Choroid plexus epithelial cell (primary cell): ENCODE data around the gene KCNA3.

Experiments
- DNase-seq: peaks from one replicate; pipeline ENCODE4 v3.0.0-alpha.2; 2010; ENCODE audit warnings: low read depth
- H3K4me3 ChIP-seq: 2 replicates; pipeline ENCODE4 v1.5.1; 2011; ENCODE audit warnings: low read depth, mild to moderate bottlenecking, control low read depth, low read length, moderate library complexity
- CTCF ChIP-seq: conservative IDR thresholded peaks from 2 replicates; pipeline ENCODE4 v1.5.1; 2011; ENCODE audit warnings: low read depth, mild to moderate bottlenecking, control low read depth, inconsistent platforms, low read length, moderate library complexity

KCNA3 gene

GRCh38 chr1:110713221-110713620 lies 38.5 kb upstream of the KCNA3 start:
- no peak for DNase-seq
- no peak overlapping the region for H3K4me3 ChIP-seq
- TF ChIP-seq CTCF = no peak

DNA sequence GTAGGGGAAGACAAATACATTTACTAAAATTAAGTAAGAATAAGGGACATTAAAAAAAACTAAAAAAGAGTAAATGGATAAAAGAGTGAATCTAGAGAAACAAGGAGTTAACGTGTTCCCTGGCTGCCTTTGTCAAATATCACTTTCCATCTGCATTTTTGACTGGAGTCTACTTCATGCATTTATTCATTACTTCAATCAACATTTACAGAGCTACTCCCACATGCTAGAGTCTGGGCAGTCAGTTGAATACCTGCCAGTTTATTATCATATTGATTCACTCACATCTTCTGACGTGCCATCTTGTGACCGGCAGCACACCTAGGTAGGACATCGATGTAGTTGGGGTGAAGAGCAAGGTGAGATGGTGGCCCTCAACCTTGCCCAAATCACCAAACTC lies 35.6 kb upstream of the KCNA3 start:
- no peak for TF ChIP-seq CTCF
- no peak overlapping the region for H3K4me3 ChIP-seq
- DNase-seq = no peak

GRCh38 chr1:110708974-110709440 lies 34.3 kb upstream of the KCNA3 start:
- no peak for TF ChIP-seq CTCF
- DNase-seq = no peak
- no peak overlapping the region for H3K4me3 ChIP-seq

DNA sequence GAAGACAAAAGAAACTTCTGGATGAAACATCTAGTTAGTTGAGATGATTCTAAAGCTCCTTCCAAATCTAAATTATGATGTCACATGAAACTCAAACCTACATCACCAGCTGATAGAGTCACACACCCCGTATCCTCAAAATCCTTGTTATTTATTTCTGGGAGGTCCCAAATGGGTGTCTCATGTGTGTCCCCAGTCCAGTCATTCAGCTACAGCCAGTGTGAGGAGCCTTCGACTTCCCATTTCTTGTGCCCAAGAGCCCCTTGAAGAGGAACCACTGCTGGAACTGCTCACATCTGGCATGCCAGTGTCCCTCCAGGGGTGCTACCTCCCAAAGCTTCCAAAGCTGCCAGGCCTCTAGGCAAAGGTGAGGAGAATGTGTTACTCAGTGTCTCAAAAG lies 32.5 kb upstream of the KCNA3 start:
- DNase-seq = no peak
- H3K4me3 ChIP-seq = no peak overlapping the region
- no peak for TF ChIP-seq CTCF

- no peak for DNase-seq
- H3K4me3 ChIP-seq = no peak overlapping the region
These were observed 31.9 kb upstream of the KCNA3 start for GRCh38 chr1:110706621-110707020.

GRCh38 chr1:110702260-110702659 lies 27.5 kb upstream of the KCNA3 start:
- H3K4me3 ChIP-seq = no peak overlapping the region
- no peak for TF ChIP-seq CTCF
- no peak for DNase-seq

More at GRCh38 chr1:110706621-110707020, 31.9 kb upstream of the KCNA3 start:
- TF ChIP-seq CTCF = no peak

DNA sequence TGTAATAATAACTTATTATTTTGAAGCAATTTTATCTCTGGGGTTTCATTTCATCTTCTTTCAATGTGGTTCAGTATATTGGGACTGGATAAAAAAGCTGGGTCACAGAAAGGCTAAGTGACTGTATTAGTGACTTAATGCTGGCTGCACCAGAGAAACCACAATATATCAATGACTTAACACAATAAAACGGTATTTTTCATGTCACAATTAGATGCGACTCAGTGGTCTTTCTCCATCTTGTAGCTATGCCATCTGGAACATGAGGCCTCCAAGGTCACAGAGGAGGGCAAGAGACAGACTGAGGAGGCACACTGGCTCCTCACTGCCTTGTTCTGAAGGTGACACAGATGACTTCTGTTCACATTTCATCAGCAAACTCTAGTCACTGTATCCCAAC lies 26.0 kb upstream of the KCNA3 start:
- no peak for DNase-seq
- no peak overlapping the region for H3K4me3 ChIP-seq
- no peak for TF ChIP-seq CTCF
